Measurements from ENCODE around the gene FHAD1.
A peak's percentile ranks its signal among the peaks of the same experiment; 100 is the strongest.
"Not testable (repeated sequence)": the region's sequence is repeated elsewhere in the genome, so short reads cannot be mapped to it uniquely, and the experiment has no call there.

FHAD1 gene

GRCh38 chr1:15277933-15278332, 30.9 kb downstream of the FHAD1 start:
- DNase-seq: no peak

GRCh38 chr1:15279576-15280230, 32.7 kb downstream of the FHAD1 start:
- DNase-seq: no peak

GRCh38 chr1:15280416-15280815, 33.4 kb downstream of the FHAD1 start:
- no peak for DNase-seq

- DNase-seq: no peak
These were observed 35.0 kb downstream of the FHAD1 start for GRCh38 chr1:15282038-15282437.

GRCh38 chr1:15282810-15283474, 35.9 kb downstream of the FHAD1 start:
- no peak for DNase-seq

- no peak for DNase-seq
These were observed 36.5 kb downstream of the FHAD1 start for GRCh38 chr1:15283526-15283925.

- no peak for DNase-seq
These were observed 39.4 kb downstream of the FHAD1 start for GRCh38 chr1:15286452-15286851.

- no peak for DNase-seq
These were observed 40.3 kb downstream of the FHAD1 start for GRCh38 chr1:15287035-15287979.

- DNase-seq: no peak
These were observed 41.3 kb downstream of the FHAD1 start for GRCh38 chr1:15288173-15288926.

- DNase-seq: no peak
These were observed 42.2 kb downstream of the FHAD1 start for GRCh38 chr1:15289251-15289651.

- DNase-seq: no peak
These were observed 43.4 kb downstream of the FHAD1 start for GRCh38 chr1:15290382-15290781.

- no peak for DNase-seq
These were observed 48.7 kb downstream of the FHAD1 start for GRCh38 chr1:15295696-15296095.

- peak in 1 of 2 donors; percentile 9 for DNase-seq
These were observed 49.7 kb downstream of the FHAD1 start for GRCh38 chr1:15296585-15297321.

- DNase-seq: not testable (repeated sequence)
These were observed 51.0 kb downstream of the FHAD1 start for GRCh38 chr1:15297975-15298374.

GRCh38 chr1:15299179-15299578, 52.2 kb downstream of the FHAD1 start:
- no peak for DNase-seq

- no peak for DNase-seq
These were observed 52.8 kb downstream of the FHAD1 start for GRCh38 chr1:15299806-15300205.

- no peak for DNase-seq
These were observed 56.9 kb downstream of the FHAD1 start for GRCh38 chr1:15303935-15304334.

GRCh38 chr1:15304708-15305467, 57.9 kb downstream of the FHAD1 start:
- DNase-seq: peak; percentile 41 to 60

GRCh38 chr1:15305468-15305770, 58.4 kb downstream of the FHAD1 start:
- no peak for DNase-seq

GRCh38 chr1:15306352-15306751, 59.3 kb downstream of the FHAD1 start:
- DNase-seq: not testable (repeated sequence)

- no peak for DNase-seq
These were observed 61.1 kb downstream of the FHAD1 start for GRCh38 chr1:15308135-15308534.
